Measurements from ENCODE around the gene UGT1A6.

The UGT1A6 gene

DNA sequence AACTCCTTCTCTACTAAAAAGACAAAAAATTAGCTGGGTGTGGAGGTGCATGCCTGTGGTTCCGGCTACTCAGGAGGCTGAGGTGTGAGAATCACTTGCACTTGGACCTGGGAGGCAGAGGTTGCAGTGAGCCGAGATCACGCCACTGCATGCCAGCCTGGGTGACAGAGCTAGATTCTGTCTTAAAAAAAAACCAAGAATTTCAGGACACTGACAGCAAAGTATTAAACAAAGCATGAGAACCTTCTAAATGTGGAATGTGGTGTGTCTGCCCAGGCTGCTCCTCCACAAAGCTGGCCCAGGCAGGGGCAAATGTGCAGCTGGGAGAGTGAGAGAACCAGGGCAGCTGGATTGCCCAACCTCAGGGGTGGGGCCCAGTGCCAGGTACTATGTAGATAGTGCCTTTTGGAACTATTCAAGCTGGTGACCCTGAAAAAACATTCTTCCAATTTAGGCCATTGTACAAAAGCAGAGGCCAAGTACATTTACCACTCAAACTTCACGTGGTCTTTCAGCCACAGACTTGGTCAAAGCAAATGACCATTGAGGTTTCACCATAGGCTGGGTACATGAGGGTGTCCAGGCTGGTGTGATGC is 13.3 kb downstream of the UGT1A6 start:
- Histone ChIP-seq H3K27ac (ENCODE audit: low read length) (no peak overlapping the region), H2AFZ (ENCODE audit: low read depth, low read length) (no peak overlapping the region), H3K4me1 (ENCODE audit: low read length) (no peaks in the 10 kb centered on the region), H3K4me2 (ENCODE audit: low read length) (no peak overlapping the region), H3K79me2 (ENCODE audit: low read length) (no peaks in the 10 kb centered on the region), H3K36me3 (replicated peaks; ENCODE audit: low read depth, low read length) (no peaks in the 10 kb centered on the region), H3K27me3 (ENCODE audit: low read depth, low read length) (no peaks in the 10 kb centered on the region), H3K9ac (ENCODE audit: low read length) (no peak overlapping the region), H3K4me3 (ENCODE audit: low read length) (no peak overlapping the region), H3K9me3 (ENCODE audit: insufficient read depth, low read length) (no peaks in the 10 kb centered on the region), H4K20me1 (ENCODE audit: insufficient read depth, low read length) (no peaks in the 10 kb centered on the region)
- TF ChIP-seq CTCF (IDR thresholded peaks at IDR 0.05; ENCODE audit: low read depth, low read length): no peak
- no peak for TF ChIP-seq EZH2phosphoT487 (IDR thresholded peaks at IDR 0.05; ENCODE audit: low read depth)

DNA sequence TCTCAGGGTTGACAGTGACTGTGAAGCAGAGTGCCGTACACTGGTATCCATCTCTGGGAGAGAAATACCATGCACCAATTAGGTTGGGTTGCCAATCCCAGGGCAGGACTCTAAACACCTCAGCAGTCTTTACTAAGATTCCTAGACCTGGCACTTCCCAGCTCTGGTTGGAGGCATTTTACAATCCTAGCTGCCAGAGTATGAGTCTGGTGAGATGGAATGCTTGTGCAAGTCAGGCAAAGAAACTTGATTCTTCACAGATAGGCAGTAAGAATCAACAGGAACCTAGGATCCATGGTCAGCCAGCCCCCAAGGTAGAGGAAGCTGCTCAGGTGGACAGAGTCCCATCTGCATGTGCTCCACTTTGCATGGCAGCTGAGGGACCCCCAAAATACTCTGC is 14.0 kb downstream of the UGT1A6 start:
- H4K20me1 ChIP-seq (ENCODE audit: insufficient read depth, low read length): no peaks in the 10 kb centered on the region
- no peak overlapping the region for H2AFZ ChIP-seq (ENCODE audit: low read depth, low read length)
- H3K9ac ChIP-seq (ENCODE audit: low read length): no peak overlapping the region
- H3K27ac ChIP-seq (ENCODE audit: low read length): no peak overlapping the region
- H3K27me3 ChIP-seq (ENCODE audit: low read depth, low read length): no peaks in the 10 kb centered on the region
- no peaks in the 10 kb centered on the region for H3K36me3 ChIP-seq (replicated peaks; ENCODE audit: low read depth, low read length)
- no peaks in the 10 kb centered on the region for H3K79me2 ChIP-seq (ENCODE audit: low read length)
- no peaks in the 10 kb centered on the region for H3K4me1 ChIP-seq (ENCODE audit: low read length)
- H3K4me3 ChIP-seq (ENCODE audit: low read length): no peak overlapping the region
- H3K4me2 ChIP-seq (ENCODE audit: low read length): no peak overlapping the region
- H3K9me3 ChIP-seq (ENCODE audit: insufficient read depth, low read length): no peaks in the 10 kb centered on the region
- no peak for TF ChIP-seq CTCF (IDR thresholded peaks at IDR 0.05; ENCODE audit: low read depth, low read length)
- TF ChIP-seq EZH2phosphoT487 (IDR thresholded peaks at IDR 0.05; ENCODE audit: low read depth): no peak

GRCh38 chr2:233707940-233708644 is 15.4 kb downstream of the UGT1A6 start:
- no peaks in the 10 kb centered on the region for H3K79me2 ChIP-seq (ENCODE audit: low read length)
- H4K20me1 ChIP-seq (ENCODE audit: insufficient read depth, low read length): no peaks in the 10 kb centered on the region
- no peak overlapping the region for H3K9ac ChIP-seq (ENCODE audit: low read length)
- H3K36me3 ChIP-seq (replicated peaks; ENCODE audit: low read depth, low read length): no peaks in the 10 kb centered on the region
- no peaks in the 10 kb centered on the region for H3K27me3 ChIP-seq (ENCODE audit: low read depth, low read length)
- no peak overlapping the region for H2AFZ ChIP-seq (ENCODE audit: low read depth, low read length)
- TF ChIP-seq CTCF (IDR thresholded peaks at IDR 0.05; ENCODE audit: low read depth, low read length): no peak
- TF ChIP-seq EZH2phosphoT487 (IDR thresholded peaks at IDR 0.05; ENCODE audit: low read depth): no peak
- no peak overlapping the region for H3K4me2 ChIP-seq (ENCODE audit: low read length)
- H3K9me3 ChIP-seq (ENCODE audit: insufficient read depth, low read length): no peaks in the 10 kb centered on the region
- H3K4me1 ChIP-seq (ENCODE audit: low read length): no peaks in the 10 kb centered on the region
- no peak overlapping the region for H3K27ac ChIP-seq (ENCODE audit: low read length)
- no peak overlapping the region for H3K4me3 ChIP-seq (ENCODE audit: low read length)

GRCh38 chr2:233708942-233709341 is 16.3 kb downstream of the UGT1A6 start:
- no peaks in the 10 kb centered on the region for H3K36me3 ChIP-seq (replicated peaks; ENCODE audit: low read depth, low read length)
- no peaks in the 10 kb centered on the region for H3K79me2 ChIP-seq (ENCODE audit: low read length)
- H3K27ac ChIP-seq (ENCODE audit: low read length): no peak overlapping the region
- no peak overlapping the region for H2AFZ ChIP-seq (ENCODE audit: low read depth, low read length)
- TF ChIP-seq EZH2phosphoT487 (IDR thresholded peaks at IDR 0.05; ENCODE audit: low read depth): no peak
- no peak for TF ChIP-seq CTCF (IDR thresholded peaks at IDR 0.05; ENCODE audit: low read depth, low read length)
- no peak overlapping the region for H3K4me3 ChIP-seq (ENCODE audit: low read length)
- H3K27me3 ChIP-seq (ENCODE audit: low read depth, low read length): no peaks in the 10 kb centered on the region
- no peaks in the 10 kb centered on the region for H3K9me3 ChIP-seq (ENCODE audit: insufficient read depth, low read length)
- H3K4me2 ChIP-seq (ENCODE audit: low read length): no peak overlapping the region
- no peaks in the 10 kb centered on the region for H3K4me1 ChIP-seq (ENCODE audit: low read length)
- H3K9ac ChIP-seq (ENCODE audit: low read length): no peak overlapping the region
- no peaks in the 10 kb centered on the region for H4K20me1 ChIP-seq (ENCODE audit: insufficient read depth, low read length)
